NCI-H1092 treated with DMSO at 0.1 percent for 48 hours (cell line): ENCODE data around the gene ZNF816.
"Not testable (repeated sequence)": the region's sequence is repeated elsewhere in the genome, so short reads cannot be mapped to it uniquely, and the experiment has no call there.

Experiments
- DNase-seq: peaks from one replicate; lab custom pipeline; 2025; lab: John Stamatoyannopoulos, UW

Gene ZNF816

GRCh38 chr19:52959613-52960295 lies 2.9 kb downstream of the ZNF816 start:
- no peak for DNase-seq

GRCh38 chr19:52957591-52957990 lies 5.1 kb downstream of the ZNF816 start:
- no peak for DNase-seq

GRCh38 chr19:52956917-52957316 lies 5.8 kb downstream of the ZNF816 start:
- no peak for DNase-seq

GRCh38 chr19:52949422-52949821 lies 13.3 kb downstream of the ZNF816 start:
- no peak for DNase-seq

GRCh38 chr19:52948025-52948770 lies 14.5 kb downstream of the ZNF816 start:
- DNase-seq, result no peak

GRCh38 chr19:52946322-52947310 lies 16.1 kb downstream of the ZNF816 start:
- no peak for DNase-seq

- no peak for DNase-seq
These were observed 16.9 kb downstream of the ZNF816 start for GRCh38 chr19:52945652-52946321.

GRCh38 chr19:52944703-52945493 lies 17.8 kb downstream of the ZNF816 start:
- DNase-seq, result peak; percentile 31

GRCh38 chr19:52943884-52944643 lies 18.6 kb downstream of the ZNF816 start:
- DNase-seq, result no peak

- DNase-seq, result no peak
These were observed 19.4 kb downstream of the ZNF816 start for GRCh38 chr19:52943134-52943883.

- peak; percentile 31 for DNase-seq
These were observed 20.1 kb downstream of the ZNF816 start for GRCh38 chr19:52942386-52943133.

GRCh38 chr19:52941941-52942385 lies 20.7 kb downstream of the ZNF816 start:
- DNase-seq, result no peak

GRCh38 chr19:52941523-52941922 lies 21.2 kb downstream of the ZNF816 start:
- not testable (repeated sequence) for DNase-seq

- DNase-seq, result not testable (repeated sequence)
These were observed 21.8 kb downstream of the ZNF816 start for GRCh38 chr19:52940905-52941304.

- no peak for DNase-seq
These were observed 23.9 kb downstream of the ZNF816 start for GRCh38 chr19:52938761-52939160.

GRCh38 chr19:52936954-52937325 lies 25.7 kb downstream of the ZNF816 start:
- DNase-seq, result no peak

GRCh38 chr19:52936151-52936953 lies 26.3 kb downstream of the ZNF816 start:
- DNase-seq, result no peak

GRCh38 chr19:52935434-52935833 lies 27.2 kb downstream of the ZNF816 start:
- no peak for DNase-seq
